GM18873 (cell line): ENCODE data around the gene ADGRL3.
"Not testable (repeated sequence)": the region's sequence is repeated elsewhere in the genome, so short reads cannot be mapped to it uniquely, and the experiment has no call there.

Experiments
- ATAC-seq: cut with Tn5 transposase; IDR thresholded peaks from one replicate; pipeline ENCODE4 v1.9.1; 2021; ENCODE audit warnings: mild to moderate bottlenecking, moderate library complexity, moderate number of reproducible peaks; ENCODE audit not compliant: unreplicated experiment, low FRiP score

Gene ADGRL3

DNA sequence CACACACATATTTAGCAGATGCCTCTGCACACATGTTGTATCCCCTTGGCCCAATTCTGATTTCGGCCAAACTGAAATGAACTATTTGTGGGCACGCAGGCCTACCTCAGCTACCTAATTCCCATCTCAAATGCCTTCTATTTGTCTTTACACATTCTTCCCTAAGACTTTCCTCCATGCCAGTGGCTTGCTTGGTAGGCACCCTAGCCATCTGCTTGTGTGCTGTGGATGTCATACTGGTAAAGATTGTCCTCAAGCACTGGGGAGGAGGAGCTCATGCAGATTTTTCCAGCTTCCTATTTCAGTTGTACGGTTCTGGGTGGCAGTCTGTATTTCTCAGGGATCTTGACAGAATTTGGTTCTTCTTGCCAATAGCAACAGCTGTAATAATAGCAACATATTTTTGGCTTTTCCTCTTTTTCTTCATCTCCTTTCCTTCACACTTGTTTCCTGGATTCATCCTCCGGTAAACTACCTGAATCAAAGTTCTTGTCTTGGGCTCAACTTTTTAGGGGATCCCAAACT is 514.3 kb downstream of the ADGRL3 start:
- ATAC-seq = no peak

DNA sequence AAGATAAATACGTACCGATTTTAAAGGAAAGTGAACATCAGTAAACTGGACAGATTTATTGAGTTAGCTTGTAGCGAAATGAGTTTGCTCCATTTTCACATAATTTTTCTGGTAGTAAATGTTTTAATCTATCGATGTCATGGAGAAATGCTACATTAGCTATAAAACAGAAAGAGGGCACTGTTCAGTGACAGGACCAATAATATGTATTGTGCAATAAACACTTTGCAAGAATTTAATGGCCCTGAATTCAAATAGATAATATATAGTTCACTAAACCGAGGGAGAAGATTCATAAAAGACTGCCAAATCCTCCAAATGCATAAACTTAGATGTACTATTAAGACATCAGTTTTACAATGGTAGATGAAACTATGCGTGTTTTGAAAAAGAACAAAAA is 516.3 kb downstream of the ADGRL3 start:
- no peak for ATAC-seq

DNA sequence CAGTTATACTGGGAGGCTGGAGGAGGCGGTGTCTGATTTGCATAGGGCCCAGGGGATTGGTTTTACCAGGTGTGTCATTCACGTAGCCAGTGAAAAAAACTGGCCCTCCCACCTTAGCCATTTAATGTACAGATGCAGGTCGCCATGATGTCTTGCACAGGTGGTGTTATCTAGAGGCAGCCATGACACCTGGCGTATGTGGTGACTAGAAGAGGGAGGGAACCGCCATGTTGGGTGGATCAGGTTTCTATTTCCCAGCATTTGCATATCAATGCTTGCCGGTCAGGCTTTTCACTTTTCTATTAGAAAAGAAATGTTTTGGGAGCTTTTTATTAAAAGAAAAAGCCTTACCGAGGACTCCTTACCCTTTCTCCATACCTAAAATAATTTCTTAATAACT is 523.4 kb downstream of the ADGRL3 start:
- ATAC-seq = no peak

DNA sequence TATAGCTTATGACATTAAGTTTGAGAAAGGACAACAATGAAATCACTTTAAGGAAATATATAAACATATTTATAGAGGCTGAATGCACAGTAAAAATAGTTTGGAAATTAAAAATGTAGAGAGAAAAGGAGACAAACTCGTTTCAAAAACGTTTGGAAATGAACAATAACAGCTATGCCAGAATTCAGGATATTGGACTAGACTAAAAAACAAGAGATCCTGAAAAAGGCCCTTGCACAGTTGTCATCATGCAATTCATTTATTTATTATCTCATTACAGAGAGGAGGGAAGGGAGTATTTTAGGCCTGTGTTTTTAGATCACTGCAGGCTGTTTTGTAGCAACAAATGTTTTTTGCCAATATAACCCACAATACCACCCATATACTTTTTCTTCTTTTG is 527.2 kb downstream of the ADGRL3 start:
- ATAC-seq = no peak

DNA sequence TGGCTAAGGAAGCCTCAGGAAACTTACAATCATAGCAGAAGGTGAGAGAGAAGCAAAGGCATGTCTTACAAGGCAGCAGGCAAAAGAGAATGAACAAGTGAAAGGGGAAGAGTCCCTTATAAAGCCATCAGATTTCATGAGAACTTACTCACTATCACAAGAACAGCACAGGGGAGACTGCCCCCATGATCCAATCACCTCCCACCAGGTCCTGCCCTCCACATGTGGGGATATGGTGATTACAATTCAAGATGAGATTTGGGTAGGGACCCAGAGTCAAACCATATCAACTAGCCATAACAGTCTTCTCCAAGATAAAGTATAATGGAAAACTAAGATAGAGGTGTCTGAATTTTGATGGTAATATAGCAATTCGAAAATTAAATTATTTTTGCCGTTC is 534.3 kb downstream of the ADGRL3 start:
- ATAC-seq = no peak

DNA sequence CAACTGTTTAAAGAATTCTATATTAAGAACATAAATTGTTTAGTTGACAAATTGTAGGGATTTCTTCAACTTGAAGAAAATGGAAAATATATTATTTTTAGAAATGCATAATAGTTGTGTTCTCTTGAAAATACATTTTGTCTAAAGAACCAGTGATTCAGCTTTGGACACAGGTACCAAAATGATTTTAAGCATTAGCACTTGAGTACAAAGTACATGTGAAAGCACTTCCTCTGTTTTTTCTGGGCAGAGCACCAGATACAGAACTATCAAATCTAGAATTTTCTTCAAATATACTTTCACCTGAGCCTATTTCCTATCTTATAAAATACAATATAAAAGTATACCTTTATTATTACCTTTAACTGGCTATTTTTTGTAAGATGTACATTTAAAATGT is 539.8 kb downstream of the ADGRL3 start:
- ATAC-seq = no peak

DNA sequence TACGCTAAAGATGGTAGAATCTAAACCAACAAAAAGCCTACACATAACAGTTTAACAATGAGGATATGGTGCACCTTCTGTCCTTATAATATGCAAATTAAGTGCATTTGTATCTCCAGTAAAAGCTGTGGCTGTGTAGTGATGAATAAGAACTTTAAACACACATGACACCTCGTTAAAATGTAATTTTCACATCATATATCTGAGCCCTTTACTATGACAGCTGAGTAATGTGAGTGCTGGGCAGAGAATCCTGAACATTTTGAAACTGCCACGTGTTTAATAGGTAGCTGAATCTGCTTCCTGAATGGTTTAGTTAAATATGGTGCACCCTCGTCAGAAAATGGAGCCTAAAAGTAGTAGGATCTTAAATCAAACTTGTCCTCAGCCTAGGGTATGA is 540.8 kb downstream of the ADGRL3 start:
- ATAC-seq = no peak

DNA sequence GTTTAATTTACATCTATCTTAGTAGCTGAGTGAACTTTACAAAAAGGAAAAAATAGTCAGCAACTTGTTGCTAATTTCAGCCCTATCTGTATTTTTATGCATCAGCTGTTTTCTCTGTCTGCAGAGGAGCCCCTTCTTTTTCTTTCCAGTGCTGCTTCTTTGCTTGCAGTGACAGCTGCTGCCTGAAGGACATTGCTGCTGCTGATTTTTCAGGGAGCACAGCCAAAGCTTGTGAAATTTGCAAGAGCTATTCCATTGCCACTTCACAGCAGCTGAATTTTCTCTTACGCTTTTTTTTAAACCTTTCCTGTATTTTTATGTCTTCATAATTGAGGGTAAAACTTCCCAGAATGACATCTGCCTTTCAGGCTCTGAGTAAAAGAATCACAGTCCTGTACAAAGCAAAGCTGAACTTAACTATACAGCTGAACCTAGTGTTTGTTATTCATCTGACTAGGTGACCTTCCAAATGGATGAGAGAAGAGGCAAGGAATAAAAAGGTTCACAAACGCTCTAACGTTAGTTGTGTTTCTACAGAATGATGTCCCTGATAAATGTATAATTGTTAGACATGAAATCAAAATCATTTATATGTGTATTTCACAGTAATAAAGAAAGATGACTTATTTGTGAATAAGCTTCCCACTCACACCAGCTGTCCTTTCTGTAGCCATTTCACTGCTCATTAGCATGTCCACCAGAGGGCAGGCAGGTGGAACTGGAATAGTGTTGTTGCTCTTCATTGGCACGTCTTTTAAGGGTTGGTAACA is 541.4 kb downstream of the ADGRL3 start:
- ATAC-seq = no peak

DNA sequence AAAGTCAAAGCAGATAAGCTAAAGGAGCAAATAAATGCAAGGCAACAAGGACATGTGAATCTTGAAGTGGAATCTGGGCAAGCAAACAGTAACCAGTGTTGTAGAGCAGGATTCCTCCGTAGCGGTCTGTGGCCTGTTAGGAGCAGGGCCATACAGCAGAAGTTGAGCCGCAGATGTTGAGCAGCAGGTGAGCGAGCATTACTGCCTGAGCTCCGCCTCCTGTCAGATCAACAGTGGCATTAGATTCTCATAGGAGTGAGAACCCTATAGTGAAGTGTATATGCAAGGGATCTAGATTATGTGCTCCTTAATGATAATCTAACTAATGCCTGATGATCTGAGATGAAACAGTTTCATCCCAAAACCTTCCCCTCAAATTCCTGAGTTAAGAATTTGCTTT is 550.7 kb downstream of the ADGRL3 start:
- ATAC-seq = no peak

DNA sequence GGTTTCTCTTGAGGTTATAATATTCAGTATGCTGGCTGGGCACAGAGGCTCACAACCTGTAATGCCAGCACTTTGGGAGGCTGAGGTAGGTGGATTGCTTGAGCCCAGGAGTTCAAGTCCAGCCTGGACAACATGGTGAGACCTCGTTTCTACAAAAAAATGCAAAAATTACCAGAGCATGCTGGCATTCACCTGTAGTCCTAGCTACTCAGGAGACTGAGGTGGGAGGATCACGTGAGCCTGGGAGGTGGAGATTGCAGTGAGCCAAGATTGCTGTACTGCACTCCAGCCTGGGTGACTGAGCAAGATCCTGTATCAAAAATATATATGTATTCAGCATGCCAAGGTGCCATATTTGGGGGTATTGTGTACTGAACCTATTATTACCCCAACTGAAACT is 552.5 kb downstream of the ADGRL3 start:
- ATAC-seq = no peak

DNA sequence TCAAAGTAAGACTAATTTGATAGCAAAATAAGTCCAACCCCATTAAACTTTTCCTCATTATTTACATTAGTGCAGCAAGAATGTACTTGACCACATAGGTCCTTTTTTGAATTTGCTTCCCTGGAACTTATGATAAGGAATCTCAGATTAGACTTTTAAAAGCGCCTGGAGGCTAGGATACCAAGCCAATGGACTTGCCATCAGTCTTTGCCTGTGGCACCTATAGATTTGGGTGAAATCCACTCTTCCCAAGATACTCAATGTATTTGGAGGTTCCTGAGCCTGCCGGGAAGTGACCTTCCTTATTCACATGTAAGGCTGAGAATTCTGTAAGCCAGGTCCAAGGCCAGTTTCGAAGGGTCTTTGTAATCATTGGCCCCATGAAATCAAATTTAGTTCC is 553.6 kb downstream of the ADGRL3 start:
- no peak for ATAC-seq

DNA sequence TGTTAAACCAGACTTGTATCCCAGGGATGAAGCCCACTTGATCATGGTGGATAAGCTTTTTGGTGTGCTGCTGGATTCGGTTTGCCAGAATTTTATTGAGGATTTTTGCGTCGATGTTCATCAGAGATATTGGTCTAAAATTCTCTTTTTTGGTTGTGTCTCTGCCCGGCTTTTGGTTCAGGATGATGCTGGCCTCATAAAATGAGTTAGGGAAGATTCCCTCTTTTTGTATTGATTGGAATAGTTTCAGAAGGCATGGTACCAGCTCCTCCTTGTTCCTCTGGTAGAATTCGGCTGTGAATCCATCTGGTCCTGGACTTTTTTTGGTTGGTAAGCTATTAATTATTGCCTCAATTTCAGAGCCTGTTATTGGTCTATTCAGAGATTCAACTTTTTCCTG is 556.8 kb downstream of the ADGRL3 start:
- ATAC-seq = not testable (repeated sequence)

DNA sequence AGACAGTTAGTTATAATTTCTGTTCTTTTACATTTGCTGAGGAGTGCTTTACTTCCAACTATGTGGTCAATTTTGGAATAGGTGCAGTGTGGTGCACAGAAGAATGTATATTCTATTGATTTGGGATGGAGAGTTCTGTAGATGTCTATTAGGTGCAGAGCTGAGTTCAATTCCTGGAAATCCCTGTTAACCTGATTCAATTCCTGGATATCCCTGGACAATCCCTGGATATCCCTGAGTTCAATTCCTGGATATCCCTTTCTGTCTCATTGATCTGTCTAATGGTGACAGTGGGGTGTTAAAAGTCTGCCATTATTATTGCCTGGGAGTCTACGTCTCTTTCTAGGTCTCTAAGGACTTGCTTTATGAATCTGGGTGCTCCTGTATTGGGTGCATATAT is 557.9 kb downstream of the ADGRL3 start:
- ATAC-seq = not testable (repeated sequence)

DNA sequence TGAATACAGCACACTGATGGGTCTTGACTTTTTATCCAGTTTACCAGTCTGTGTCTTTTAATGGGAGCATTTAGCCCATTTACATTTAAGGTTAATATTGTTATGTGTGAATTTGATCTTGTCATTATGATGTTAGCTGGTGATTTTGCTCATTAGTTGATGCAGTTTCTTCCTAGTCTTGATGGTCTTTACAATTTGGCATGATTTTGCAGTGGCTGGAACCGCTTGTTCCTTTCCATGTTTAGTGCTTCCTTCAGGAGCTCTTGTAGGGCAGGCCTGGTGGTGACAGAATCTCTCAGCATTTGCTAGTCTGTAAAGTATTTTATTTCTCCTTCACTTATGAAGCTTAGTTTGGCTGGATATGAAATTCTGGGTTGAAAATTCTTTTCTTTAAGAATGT is 558.5 kb downstream of the ADGRL3 start:
- not testable (repeated sequence) for ATAC-seq

DNA sequence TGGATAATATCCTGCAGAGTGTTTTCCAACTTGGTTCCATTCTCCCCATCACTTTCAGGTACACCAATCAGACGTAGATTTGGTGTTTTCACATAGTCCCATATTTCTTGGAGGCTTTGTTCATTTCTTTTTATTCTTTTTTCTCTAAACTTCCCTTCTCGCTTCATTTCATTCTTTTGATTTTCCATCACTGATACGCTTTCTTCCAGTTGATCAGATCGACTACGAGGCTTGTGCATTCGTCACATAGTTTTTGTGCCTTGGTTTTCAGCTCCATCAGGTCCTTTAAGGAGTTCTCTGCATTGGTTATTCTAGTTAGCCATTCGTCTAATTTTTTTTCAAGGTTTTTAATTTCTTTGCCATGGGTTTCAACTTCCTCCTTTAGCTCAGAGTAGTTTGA is 559.1 kb downstream of the ADGRL3 start:
- not testable (repeated sequence) for ATAC-seq

DNA sequence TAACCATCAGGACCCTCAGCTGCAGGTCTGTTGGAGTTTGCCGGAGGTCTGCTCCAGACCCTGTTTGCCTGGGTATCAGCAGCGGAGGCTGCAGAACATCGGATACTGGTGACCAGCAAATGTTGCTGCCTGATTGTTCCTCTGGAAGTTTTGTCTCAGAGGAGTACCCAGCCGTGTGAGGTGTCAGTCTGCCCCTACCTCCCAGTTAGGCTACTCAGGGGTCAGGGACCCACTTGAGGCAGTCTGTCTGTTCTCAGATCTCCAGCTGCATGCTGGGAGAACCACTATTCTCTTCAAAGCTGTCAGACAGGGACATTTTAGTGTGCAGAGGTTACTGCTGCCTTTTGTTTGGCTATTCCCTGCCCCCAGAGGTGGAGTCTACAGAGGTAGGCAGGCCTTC is 559.8 kb downstream of the ADGRL3 start:
- not testable (repeated sequence) for ATAC-seq

DNA sequence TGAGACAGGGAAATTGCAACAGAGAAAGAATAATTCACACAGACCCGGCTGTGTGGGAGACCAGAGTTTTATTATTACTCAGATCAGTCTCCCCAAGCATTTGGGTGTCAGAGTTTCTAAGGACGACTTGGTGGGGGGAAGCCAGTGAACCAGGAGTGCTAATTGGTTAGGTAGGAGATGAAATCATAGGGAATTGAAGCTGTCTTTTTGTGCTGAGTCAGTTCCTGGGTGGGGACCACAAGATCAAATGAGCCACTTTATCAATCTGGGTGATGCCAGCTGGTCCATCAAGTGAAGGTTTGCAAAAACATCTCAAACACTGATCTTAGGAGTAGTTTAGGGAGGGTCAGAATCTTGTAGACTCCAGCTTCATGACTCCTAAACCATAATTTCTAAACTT is 560.7 kb downstream of the ADGRL3 start:
- ATAC-seq = no peak

DNA sequence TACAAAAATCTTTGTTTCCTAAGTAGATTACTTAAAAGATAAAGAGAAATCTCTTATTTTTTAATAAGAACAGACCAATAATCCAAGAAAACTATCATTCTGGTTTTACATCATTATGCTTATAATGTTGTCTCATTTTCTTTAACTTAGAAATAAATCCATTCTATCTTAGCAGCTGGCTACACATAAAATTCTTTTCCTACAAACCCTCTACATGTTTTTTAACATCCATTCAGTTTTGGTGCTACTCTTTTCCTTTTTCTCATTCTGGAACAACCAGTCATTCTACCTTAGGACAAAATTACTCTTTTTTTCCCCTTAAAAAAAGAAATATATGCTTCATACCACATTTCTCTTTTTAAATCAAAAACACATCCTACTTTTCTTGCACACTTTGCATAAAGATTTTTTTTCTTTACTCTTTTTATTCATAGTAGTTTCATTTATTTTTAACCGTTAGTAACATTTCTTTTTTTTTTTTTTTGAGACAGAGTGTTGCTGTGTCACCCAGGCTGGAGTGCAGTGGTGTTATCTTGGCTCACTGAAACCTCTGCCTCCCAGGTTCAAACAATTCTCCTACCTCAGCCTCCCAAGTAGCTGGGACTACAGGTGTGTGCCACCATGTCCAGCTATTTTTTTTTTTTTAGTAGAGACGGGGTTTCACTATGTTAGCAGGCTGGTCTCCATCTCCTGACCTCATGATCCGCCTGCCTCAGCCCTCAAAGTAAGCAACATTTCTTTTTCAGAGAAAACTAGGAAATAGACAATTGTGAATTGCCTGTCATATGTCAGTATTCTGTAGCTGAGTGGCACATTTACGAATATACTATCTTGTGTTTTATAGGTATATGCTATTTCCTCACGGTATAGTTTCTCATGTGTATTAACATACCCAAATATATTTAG is 562.8 kb downstream of the ADGRL3 start:
- ATAC-seq = no peak

DNA sequence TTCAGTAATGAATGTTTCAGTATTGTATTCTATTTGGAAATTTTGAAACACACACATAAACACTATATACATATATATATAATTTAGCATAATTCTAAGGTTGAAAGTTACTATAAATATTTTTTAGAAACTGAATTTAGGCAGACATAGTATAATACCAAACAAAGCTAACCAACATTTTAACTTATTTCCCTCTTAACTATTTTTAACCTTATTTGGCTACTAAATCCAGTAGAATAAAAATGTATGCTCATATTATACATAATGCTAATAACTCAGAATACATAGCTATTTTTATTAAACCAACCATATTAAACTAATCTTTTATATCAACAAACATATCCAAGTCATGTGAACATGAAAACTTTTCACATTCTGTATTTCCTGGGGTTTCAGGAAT is 563.6 kb downstream of the ADGRL3 start:
- no peak for ATAC-seq

DNA sequence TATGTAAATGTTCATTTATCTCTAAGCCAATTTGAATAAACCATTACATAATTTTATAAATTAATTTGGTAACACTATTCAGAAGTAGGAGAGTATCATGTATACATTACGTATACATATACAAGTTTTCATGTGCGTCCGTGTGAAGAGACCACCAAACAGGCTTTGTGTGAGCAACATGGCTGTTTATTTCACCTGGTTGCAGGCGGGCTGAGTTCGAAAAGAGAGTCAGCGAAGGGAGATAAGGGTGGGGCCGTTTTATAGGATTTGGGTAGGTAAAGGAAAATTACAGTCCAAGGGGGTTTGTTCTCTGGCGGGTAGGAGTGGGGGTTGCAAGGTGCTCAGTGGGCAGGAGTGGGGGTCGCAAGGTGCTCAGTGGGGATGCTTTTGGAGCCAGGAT is 564.0 kb downstream of the ADGRL3 start:
- ATAC-seq = not testable (repeated sequence)

DNA sequence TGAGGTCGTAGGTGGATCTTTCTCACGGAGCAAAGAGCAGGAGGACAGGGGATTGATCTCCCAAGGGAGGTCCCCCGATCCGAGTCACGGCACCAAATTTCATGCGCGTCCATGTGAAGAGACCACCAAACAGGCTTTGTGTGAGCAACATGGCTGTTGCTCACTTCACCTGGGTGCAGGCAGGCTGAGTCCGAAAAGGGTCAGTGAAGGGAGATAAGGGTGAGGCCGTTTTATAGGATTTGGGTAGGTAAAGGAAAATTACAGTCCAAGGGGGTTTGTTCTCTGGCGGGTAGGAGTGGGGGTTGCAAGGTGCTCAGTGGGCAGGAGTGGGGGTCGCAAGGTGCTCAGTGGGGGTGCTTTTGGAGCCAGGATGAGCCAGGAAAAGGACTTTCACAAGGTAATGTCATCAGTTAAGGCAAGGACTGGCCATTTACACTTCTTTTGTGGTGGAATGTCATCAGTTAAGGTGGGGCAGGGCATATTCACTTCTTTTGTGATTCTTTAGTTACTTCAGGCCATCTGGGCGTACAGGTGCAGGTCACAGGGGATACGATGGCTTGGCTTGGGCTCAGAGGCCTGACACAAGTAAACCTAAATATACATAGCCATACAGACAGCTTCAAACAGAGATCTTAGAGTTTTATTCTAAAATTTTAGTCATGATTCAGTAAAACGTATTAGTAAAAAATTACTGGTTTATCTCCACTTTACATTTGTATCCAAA is 569.5 kb downstream of the ADGRL3 start:
- not testable (repeated sequence) for ATAC-seq
